NCI-H69 (cell line): Measurements from ENCODE around the gene FIBCD1.
"Not testable (repeated sequence)": the region's sequence is repeated elsewhere in the genome, so short reads cannot be mapped to it uniquely, and the experiment has no call there.

Experiments
- DNase-seq: peaks from one replicate; lab custom pipeline; 2025; lab: John Stamatoyannopoulos, UW

The FIBCD1 gene

DNA sequence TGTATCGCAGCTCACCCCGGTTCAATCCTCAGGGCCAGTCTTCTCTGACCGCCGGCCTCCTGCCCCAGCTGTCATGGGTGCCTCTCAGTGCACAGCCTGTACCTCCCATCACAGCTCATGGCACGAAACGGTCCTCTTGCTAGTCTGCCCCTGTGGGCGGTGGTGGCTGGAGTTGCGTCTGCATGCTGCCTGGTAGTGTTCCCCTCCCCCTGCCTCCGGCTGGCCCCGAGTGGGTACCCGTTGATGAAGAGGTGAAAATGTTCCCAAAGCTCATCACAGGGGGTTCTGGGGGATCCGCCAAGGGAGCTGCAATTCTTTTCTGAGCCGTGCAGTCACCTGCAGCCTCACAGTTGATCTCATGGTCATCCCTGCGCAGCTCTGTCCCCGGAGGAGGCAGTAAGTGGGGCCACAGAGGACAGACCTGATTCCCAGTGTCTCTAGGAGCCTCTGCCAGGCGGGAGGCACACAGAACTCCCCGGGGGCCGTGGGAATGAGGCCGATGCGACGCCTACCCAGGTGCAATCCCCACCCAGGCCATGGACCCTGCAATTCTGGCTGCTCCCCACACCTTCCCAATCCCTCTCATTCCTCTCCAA, 34.7 kb upstream of the FIBCD1 start:
- no peak for DNase-seq

DNA sequence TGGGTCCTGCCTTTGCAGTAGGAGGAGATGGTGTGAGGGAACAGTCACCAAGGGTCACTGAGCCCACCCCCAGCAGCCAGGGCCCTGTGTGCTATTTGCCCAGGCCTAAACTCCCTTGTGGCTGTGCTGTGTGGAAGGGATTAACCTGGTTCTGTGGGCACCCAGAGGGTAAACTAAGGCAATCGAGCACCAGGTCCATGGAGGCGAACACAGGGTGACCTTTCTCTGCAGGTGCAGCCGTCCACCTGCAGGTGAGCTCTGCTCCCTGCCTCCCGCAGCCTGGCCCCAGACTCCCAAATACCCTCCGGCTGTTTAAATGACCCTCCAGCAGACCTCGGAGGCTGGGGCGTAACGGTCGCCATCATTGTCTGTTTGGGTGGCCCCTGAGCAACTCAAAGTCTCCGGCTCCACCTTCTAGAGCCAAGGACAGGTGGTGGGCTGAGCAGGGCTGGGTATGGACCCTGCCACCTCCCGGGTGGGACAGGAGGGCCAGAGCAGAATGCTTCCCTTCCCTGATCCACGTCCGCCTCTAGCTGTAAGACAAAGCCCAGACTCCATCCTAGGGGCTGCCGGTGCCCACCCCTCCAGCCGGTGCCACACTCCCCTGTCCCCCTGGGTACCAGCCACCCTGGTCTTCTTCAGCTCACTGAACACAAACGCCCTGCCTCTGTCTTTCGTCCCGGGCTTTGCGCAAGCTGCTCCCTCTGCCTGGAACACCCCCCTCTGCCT, 34.1 kb upstream of the FIBCD1 start:
- no peak for DNase-seq

DNA sequence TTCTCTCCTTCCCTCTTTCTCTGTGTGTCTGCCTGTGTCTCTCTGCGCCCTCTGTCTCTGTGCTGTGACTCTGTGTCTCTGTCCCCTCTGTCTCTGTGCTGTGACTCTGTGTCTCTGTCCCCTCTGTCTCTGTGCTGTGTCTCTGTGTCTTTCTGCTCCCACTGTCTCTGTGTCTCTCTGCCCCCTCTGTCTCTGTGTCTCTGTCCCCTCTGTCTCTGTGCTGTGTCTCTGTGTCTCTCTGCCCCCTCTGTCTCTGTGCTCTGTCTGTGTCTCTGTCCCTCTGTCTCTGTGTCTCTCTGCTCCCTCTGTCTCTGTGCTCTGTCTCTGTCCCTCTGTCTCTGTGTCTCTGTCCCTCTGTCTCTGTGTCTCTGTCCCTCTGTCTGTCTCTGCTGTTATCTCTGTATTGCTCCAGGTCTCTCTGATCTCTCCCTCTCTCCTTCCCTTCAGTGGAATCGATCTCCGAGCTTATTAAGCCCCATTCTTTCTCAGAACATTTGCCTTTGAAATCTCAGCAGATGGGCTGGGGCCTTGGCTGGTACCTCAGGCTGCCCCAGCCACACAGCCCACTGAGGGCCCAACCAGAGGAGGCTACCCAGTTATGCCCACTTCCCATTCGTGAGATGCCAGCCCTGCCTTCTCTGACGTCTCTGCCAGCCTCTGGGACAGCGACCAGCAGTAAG, 33.4 kb upstream of the FIBCD1 start:
- no peak for DNase-seq

DNA sequence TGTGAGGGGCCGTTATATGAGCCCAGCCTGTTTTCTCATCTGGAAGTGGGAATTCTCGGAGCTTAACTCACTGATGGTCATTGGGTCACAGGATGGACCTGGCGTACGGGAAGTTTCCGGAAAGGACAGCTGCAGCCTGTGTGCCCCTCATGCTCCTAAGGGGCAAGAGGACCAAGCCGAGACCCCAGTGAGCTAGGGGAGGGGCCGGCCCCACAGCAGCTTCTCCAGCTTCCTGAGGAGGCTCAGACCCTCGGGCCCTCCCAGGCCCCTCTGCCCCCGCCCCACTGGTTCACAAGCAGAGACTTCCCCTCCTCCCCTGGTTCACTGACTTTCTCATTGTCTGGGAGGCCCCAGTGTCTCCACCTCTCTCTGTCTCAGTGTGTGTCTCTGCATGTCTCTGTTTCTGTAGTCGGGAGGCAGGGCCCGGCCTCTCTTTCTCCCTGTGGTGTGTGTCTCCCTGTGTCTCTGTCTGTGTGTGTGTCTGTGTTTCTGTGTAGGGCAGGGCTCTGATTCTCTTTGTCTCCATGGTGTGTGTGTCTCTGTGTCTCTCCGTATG, 32.3 kb upstream of the FIBCD1 start:
- DNase-seq: no peak

DNA sequence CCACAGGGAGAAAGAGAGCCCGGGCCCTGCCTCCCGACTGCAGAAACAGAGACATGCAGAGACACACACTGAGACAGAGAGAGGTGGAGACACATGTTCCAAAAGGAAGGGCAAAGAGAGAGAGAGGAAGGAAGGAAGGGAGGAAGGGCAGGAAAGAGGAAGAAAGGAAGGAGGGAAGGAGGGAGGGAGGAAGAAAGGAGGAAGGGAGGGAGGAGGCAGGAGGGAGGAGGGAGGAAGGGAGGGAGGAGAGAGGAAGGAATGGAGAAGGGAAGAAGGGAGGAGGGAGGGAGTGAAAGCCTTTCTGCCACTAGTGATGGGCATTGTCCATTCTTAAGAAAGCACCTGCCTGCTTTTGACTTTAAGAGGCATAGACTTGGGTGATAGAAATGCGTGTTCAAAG, 31.8 kb upstream of the FIBCD1 start:
- DNase-seq: no peak

DNA sequence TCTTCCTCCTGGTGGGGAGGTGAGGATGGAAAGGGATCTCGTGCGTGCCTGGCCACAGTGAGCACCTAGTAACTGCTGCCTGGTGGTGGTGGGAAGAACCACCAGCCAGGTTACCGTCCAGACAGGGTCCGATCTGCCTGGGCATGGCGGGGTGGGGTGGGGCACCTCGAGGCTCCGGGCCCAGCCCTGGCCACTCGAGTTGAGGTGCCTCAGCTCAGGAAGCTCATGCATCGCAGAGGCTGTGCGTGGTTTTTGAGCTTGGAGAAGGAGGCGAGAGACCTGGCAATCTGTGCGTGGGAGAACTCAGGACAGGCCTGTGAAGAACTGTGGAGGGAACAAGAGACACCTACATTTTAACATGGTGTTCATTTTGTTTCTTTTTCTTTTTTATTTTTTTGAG, 31.0 kb upstream of the FIBCD1 start:
- no peak for DNase-seq

GRCh38 chr9:130965680-130966079, 26.6 kb upstream of the FIBCD1 start:
- no peak for DNase-seq

- DNase-seq: no peak
These were observed 24.9 kb upstream of the FIBCD1 start for GRCh38 chr9:130963916-130964315.

GRCh38 chr9:130963337-130963908, 24.4 kb upstream of the FIBCD1 start:
- no peak for DNase-seq

DNA sequence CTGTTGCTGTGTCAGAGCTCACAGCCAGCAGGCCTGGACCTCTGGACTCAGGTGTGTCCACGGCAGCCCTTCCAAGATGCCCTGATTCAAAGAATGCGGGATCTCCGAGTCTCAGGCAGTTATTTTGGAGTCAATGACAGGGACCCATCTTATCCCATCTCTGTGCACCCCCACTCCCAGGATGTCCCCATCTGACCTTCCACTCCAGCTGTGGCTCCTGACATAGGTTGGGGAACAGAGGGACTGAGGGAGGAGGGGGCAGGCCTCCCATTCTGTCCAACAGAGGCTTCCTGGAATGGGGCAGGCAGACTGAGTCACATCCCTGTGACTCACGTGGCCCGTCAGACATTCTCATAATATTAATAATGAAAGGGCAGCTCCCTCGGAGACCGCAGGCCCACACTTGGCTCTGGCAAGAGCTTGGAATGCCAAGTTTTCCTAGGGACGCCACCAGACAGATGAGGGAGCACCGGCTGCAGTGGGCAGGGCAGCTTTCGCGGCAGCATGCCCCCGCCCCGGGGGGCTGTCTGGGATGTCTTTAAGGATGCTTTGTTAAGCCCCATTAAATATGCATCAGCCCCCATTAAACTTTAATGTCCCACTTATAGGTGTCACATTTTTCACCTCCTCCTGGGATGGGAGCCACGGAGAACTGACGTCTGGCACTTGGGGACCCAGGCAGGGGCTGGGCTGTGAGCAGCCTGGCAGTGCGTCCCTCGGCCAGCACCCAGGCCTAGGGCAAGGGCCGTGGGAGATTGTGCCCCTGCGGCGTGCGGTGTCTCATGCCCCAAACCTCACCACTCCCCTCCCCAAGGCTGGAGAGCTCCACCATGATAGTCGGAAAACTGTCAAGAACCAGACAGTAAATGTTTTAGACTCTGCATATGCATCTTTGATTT, 23.6 kb upstream of the FIBCD1 start:
- DNase-seq: peak; percentile 60

DNA sequence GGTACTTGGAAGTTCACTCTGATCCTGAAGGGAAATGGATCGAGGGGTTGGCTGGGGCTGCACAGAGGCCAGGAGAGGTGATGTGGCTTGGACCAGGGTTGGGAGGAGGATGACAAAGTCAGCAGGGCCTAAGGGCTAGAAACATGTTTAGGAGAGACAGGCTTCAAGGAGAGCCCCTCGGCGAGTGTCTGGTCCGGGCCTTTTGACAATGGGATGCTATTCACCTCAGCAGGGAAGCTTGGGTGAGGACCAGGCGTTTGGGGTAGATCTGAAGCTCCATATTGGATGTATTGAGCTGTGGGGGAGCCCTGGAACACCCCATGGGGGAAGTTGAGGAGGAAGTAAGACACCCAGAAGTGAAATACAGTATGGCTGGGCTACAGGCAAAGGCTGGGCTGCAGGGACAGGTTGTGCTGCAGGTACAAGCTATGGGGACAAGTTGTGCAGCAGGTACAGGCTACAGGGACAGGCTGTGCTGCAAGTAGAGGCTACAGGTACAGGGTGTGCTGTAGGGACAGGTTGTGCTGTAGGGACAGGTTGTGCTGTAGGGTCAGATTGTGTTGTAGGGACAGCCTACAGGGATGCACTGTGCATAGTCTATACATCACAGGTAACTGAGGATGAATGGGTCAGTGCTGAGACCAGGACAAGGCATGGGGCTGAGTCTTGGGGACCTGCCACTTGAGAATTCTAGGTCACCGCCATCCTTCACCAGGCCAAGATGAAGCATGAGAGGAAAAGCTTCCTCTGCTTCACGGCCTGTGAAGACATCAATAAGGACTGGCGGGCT, 22.7 kb upstream of the FIBCD1 start:
- DNase-seq: no peak

GRCh38 chr9:130960522-130961378, 21.7 kb upstream of the FIBCD1 start:
- no peak for DNase-seq

GRCh38 chr9:130959809-130960334, 20.8 kb upstream of the FIBCD1 start:
- no peak for DNase-seq

DNA sequence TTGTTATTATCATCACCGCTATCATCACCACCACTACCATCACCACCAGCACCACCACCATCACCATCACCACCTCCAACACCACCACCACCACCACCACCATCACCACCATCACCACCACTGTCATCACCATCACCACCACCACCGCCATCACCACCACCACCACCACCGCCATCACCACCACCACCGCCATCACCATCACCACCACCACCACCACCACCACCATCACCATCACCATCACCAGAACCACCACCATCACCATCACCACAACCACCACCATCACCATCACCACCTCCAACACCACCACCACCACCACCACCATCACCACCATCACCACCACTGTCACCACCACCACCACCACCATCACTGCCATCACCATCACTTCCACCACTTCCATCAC, 19.5 kb upstream of the FIBCD1 start:
- not testable (repeated sequence) for DNase-seq

GRCh38 chr9:130957451-130958203, 18.6 kb upstream of the FIBCD1 start:
- no peak for DNase-seq

- no peak for DNase-seq
These were observed 17.8 kb upstream of the FIBCD1 start for GRCh38 chr9:130956636-130957450.

- DNase-seq: no peak
These were observed 17.0 kb upstream of the FIBCD1 start for GRCh38 chr9:130955947-130956621.
